Measurements from ENCODE around the gene PGM1. TPM values are rescaled to one million over a fixed set of nuclear protein-coding genes. Genes with fewer than 3 reads are reported as not detected.

The PGM1 gene
- total and polyA plus RNA-seq, 10 of the 15 experiments (the other 5 are each of a cell fraction or from before 2014, with no cell fraction given) = 22.5 to 72.6 (median 50.8) TPM

- TF ChIP-seq NFYB (IDR thresholded peaks at IDR 0.05; ENCODE audit: insufficient read depth, low read depth, low read length) (no peak), ZZZ3 (IDR thresholded peaks at IDR 0.05; ENCODE audit: control insufficient read depth, insufficient read length, low read depth) (no peak), CBFB (IDR thresholded peaks at IDR 0.05; ENCODE audit: low read depth) (peak; percentile 67; the same call in 1 of the 2 replicates), ZNF687 (IDR thresholded peaks at IDR 0.05) (0 out of 2 replicates have a peak, but pooled peaks have one; percentile 46), ATF7 (IDR thresholded peaks at IDR 0.05; ENCODE audit: low read depth) (peak; percentile 39; the same call in 1 of the 2 replicates), CREM (IDR thresholded peaks at IDR 0.05; ENCODE audit: low read depth) (no peak), CBX3 (IDR thresholded peaks at IDR 0.05; ENCODE audit: borderline replicate concordance, low read depth) (no peak), BACH1 (IDR thresholded peaks at IDR 0.05; ENCODE audit: borderline replicate concordance) (no peak), SMARCA5 (IDR thresholded peaks at IDR 0.05) (no peak), IRF4 (IDR thresholded peaks at IDR 0.05; ENCODE audit: low read depth, low read length) (no peak), EP300 (IDR thresholded peaks at IDR 0.05; ENCODE audit: borderline replicate concordance in 1 of 2, control insufficient read depth in 1 of 2, low read depth in 2 of 2, low read length in 2 of 2) (no peak), YY1 (IDR thresholded peaks at IDR 0.05; ENCODE audit: low read depth, low read length) (no peak), RELB (IDR thresholded peaks at IDR 0.05; ENCODE audit: low read depth) (peak; percentile 38; the same call in 1 of the 2 replicates), TARDBP (IDR thresholded peaks at IDR 0.05; ENCODE audit: borderline replicate concordance) (no peak), ZNF384 (IDR thresholded peaks at IDR 0.05; ENCODE audit: borderline replicate concordance, low read depth, low read length) (peak; percentile 34; the same call in 1 of the 2 replicates), ZNF217 (IDR thresholded peaks at IDR 0.05) (no peak), TAF1 (IDR thresholded peaks at IDR 0.05; ENCODE audit: borderline replicate concordance, low read depth, low read length) (no peak), FOXM1 (IDR thresholded peaks at IDR 0.05; ENCODE audit: low read depth, low read length) (no peak), SUPT20H (IDR thresholded peaks at IDR 0.05; ENCODE audit: borderline replicate concordance, control insufficient read depth, low read depth, low read length) (no peak), NR2F1 (conservative IDR thresholded peaks at IDR 0.05) (peak; percentile 89)
Observed at GRCh38 chr1:63593886-63594605, 835 bp downstream of the PGM1 start (continued).

Data from GM12878 (cell line).